ENCODE data around the gene MAN1C1.
"Not testable (repeated sequence)": the region's sequence is repeated elsewhere in the genome, so short reads cannot be mapped to it uniquely, and the experiment has no call there.

MAN1C1 gene

DNA sequence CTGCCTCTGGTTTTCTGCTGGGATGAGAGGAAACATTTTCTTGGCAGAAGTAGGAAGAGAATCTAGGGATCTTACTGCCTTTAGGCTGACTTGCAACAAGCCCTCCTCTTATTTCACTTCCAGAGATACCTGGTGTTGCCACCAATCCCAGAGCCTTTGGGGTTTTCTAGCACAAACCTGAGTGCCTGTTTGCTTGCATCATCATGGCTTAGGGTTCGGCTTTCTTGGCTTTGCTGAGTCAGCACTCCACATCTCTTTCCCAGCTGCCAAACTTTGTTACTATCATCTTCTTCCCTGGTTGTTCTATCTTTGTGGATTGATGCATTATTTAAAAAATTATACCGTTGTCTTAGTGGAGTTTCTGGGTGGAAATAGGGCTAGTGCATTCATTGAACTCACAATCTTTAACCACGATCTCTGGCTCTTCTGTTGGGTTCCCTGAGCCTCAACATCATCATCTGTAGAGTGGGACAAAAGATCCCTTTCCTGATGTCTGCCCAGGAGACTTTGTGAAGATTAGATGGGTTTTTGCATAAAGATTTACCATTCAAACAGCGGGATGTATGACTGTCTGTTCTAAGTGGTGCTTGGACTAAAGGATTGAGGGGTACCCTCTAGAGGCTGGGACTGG, 106.8 kb downstream of the MAN1C1 start:
- DNase-seq = no peak

- no peak for DNase-seq
Observed at GRCh38 chr1:25724201-25724600, 107.6 kb downstream of the MAN1C1 start.

- no peak for DNase-seq
Observed at GRCh38 chr1:25724966-25725365, 108.4 kb downstream of the MAN1C1 start.

DNA sequence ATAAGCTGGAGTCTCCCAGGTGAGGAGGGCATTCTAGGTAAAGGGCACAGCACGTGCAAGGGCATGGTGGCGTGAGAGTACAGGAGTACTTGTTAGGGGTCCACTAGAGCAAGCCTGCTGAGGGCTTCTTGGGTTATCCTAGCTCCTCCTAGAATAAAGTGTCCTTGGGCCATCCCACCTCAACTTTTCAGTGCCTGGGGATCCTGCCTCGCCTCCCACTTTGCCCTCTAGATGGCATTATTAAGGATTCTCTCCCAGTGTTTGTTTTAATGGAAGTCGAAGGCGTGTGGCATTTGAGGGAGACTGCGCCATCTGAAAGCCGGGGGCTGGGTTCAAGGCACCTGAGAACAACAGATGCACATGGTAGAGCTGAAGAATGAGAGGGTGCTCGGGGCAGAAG, 108.9 kb downstream of the MAN1C1 start:
- DNase-seq = no peak

GRCh38 chr1:25727088-25727487, 110.5 kb downstream of the MAN1C1 start:
- DNase-seq = no peak

- DNase-seq = no peak
Observed at GRCh38 chr1:25727635-25728286, 111.2 kb downstream of the MAN1C1 start.

- DNase-seq = no peak
Observed at GRCh38 chr1:25728301-25728935, 111.8 kb downstream of the MAN1C1 start.

DNA sequence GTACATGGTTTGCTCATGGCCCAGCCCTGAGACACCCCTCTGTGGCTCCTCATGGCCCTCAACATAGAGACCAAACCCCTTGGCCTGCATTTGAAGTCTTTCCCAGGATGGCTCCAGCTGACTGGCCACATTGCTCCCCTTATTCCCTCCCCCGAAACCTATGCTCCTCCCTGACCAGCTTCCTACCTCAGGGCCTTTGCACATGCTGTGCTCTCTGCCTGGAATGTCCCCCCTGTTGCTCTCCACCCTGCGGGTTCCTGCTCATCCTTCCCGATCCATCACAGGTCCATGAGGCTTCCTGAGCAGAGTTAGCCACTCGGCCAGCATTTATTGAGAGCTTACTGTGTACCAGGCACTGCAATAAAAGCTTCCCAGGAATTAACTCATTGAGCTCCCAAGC, 112.5 kb downstream of the MAN1C1 start:
- no peak for DNase-seq

DNA sequence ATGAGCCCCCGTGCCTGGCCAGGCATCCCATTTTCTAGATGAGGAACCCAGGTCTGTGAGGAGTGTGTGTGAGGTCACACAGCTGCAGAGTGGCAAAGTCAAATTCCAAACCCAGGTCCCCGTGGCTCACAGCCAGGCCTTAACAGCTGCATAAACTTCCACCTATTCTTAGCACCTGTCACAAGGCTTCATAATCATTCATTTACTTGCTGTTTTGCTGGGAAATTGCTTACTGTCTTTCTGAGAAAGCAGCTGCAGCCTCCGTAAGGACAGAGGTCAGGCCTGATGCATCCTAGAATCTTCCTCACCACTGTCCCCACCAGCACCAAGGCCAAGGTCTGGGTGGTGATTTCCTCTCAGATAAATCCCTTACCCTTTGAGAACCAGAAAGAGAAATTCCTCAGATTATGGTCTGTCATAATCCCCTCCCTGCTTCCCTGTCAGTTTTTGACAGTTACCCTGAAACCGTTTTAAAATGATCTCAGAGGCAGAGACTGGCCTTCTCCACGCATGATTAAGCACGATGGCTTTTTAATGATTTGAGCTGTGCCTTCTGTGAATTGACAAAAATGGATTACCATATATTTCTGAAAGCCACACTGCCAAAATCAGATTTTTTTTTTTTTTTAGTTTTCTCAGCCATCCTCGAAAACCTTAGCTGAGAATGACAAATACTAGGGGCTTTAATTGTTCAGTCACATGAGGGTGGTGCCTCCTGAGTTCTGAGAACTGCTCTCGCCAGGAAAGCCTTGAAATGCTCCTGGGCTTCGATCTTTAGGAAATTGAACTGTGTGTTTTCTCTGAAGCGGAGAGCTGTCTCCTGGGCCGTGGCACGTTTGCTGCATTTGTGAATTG, 113.4 kb downstream of the MAN1C1 start:
- DNase-seq = no peak

GRCh38 chr1:25731148-25731547, 114.6 kb downstream of the MAN1C1 start:
- no peak for DNase-seq

DNA sequence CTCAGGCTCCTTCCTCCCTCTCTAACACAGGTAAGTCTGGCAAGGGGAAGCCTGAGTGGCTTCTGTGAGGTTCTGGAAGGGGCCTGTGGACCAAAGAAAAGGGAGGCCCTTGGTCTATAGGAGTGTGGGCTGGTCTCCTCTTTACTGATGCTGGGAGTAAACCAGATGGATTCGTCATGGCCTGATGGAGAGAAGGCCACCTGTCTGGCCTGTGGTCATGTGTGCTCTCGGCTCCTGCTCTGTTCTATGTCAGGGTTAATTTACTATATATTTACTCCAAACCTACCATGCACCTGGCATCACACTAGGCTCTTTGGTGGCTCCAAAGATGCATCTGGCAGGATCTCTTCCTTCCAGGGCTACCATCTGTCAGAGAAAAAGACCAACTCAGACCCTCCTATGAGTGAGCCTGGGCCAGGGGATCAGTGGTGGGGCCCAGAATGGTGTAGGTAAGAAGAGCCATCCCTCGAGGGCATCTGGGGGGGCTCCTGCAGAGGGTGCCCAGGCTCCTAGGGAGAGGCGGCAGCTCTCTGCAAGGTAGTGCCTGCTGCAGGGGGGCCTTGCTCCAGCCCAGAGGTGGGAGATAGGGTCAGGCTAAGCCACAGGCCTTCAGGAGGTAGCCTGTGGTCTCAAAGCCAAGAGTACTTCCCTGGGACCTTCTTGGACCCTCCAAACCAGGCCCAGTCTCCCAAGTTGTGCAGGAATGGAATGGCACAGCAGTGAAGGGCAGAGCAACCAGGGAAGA, 115.2 kb downstream of the MAN1C1 start:
- DNase-seq = no peak

DNA sequence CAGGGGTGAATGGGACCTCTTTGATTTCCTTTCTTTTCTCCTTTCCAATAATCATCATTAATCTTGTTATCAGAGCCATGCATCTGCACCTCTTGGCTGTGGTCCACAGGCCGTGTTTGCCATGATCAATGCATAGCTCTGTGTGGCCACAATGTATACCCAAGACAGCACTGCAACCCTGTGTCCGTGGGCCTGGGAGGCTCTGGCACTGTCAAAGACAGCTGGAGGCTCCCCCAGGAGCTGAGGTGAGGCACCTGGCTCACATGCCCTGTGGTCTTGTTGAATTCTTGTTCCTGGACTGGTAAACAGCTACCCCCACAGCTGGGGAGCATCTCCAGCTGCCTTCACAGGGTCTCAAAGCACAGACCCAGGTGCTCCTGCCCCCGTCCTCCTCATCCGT, 116.2 kb downstream of the MAN1C1 start:
- DNase-seq = no peak

DNA sequence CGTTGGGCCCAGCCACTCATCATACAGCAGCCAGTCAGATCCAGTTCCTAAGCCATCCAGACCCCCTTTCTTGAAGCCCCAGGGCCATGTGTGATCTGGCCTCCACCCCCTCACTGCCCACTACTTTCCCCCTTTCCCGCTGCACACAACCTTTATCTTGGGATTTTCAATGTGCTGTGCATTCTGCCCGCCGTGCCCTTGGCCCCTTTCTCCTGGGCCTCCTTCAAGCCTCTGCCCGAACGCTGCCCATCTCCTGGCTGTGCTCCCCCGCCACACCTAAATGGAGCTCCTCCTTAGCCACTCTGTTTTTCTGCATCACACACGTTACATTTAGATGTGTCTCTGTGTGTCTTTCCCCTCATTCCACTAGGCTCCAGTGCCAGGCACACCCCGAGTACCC, 116.7 kb downstream of the MAN1C1 start:
- DNase-seq = no peak

- not testable (repeated sequence) for DNase-seq
Observed at GRCh38 chr1:25734991-25735390, 118.4 kb downstream of the MAN1C1 start.

DNA sequence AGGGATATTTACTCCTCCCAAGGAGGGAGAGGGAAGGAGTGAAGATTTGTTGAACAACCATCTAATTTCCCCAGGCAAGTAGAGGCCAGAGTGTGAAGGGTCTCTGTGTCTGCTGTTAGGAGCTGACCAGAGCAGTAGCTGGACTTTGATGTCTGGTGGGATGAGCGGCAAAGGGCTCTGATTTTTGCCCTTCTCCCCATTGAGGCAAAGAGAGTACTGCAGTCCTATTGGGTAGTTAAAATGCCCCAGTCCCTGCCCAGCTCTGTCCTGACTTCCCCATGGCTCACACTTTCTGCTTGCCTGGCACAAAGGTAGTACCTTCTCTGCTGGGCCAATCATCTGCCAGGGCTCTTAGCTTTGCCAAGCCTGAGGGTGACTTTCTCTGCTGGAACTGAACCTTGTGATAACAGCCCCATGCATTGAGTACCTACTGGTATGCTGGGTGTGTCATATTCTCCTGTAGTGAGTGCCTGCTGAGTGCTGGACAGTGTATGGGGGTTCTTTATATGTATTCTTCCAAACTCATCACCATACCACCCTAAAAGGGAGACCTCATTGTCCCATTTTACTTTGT, 119.5 kb downstream of the MAN1C1 start:
- no peak for DNase-seq

GRCh38 chr1:25737130-25737529, 120.5 kb downstream of the MAN1C1 start:
- DNase-seq = no peak

DNA sequence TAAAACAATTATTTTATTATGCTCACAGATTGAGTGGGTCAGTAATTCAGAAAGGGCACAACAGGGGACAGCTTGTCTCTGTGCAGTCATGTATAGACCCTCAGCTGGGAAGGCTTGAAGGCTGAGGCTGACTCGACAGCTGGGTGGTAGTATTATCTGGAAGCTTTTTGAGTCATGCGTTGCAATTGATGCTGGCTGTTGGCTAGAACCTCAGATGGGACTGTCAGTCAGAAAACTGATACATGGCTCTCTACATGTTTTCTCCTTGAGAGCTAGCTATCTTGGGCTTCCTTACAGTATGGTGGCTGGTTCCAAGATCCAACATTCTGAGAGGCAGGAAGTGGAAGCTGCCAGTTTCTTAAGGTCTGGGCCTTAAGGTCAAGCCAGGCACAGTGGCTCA, 121.9 kb downstream of the MAN1C1 start:
- no peak for DNase-seq

GRCh38 chr1:25739341-25739740, 122.8 kb downstream of the MAN1C1 start:
- no peak for DNase-seq

DNA sequence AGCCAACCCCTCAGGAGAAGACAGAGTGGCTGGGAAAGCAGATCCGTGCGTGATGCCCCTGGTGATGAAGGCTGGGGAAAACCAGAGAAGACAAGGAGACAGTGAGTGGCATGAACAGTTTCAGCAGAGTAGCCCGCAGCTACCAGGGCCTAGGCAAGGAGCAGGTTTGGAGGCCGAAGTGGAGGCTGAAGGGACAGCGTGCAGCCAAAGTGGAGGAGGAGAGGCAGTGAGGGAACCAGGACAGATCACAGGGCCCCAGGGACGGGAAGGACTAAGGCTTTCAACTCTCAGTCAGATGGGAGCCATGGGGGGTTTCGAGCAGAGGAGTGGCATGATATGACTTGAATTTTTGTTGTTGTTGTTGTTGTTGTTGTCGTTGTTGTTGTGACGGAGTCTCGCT, 123.5 kb downstream of the MAN1C1 start:
- no peak for DNase-seq

- DNase-seq = no peak
Observed at GRCh38 chr1:25742316-25742715, 125.7 kb downstream of the MAN1C1 start.

GRCh38 chr1:25743164-25744139, 126.9 kb downstream of the MAN1C1 start:
- no peak for DNase-seq

Data from CD4-positive, alpha-beta T cell treated with Interleukin-15 for 1 hour (primary cell).